Neural cell (in vitro differentiated cells): ENCODE measurements around the gene MAST2. TPM values are rescaled to one million over a fixed set of nuclear protein-coding genes. Genes with fewer than 3 reads are reported as not detected.

Experiments
- H2AFZ ChIP-seq: fragments of 200-600, 300-800 bp; sonication (generic), shearing (Covaris generic); 2 replicates; pipeline ENCODE4 v1.6.0; 2014; ENCODE audit warnings: low read depth, mild to moderate bottlenecking, antibody characterized with exemption, low read length, moderate library complexity
- H3F3A ChIP-seq: fragments of 200-600 bp; shearing (Covaris generic); 2 replicates; pipeline ENCODE4 v1.6.1; 2016; ENCODE audit warnings: mild to moderate bottlenecking, moderate library complexity, mixed read lengths, antibody characterized with exemption, low read length; ENCODE audit not compliant: insufficient read depth, poor library complexity, severe bottlenecking
- H3K27ac ChIP-seq: fragments of 200-600, 300-800 bp; sonication (generic), shearing (Covaris generic); 2 replicates; pipeline ENCODE4 v1.5.1; 2014; ENCODE audit warnings: mild to moderate bottlenecking, low read length, moderate library complexity
- H3K27me3 ChIP-seq: fragments of 300-800, 200-600 bp; sonication (generic), shearing (Covaris generic); 2 replicates; pipeline ENCODE4 v1.6.0; 2014; ENCODE audit warnings: mild to moderate bottlenecking, low read depth, low read length, moderate library complexity; ENCODE audit not compliant: insufficient read depth
- H3K36me3 ChIP-seq: fragments of 300-800, 200-600 bp; sonication (generic), shearing (Covaris generic); 2 replicates; pipeline ENCODE4 v1.5.1; 2014; ENCODE audit warnings: mild to moderate bottlenecking, antibody characterized with exemption, low read length, moderate library complexity; ENCODE audit not compliant: insufficient read depth
- H3K4me2 ChIP-seq: fragments of 300-800, 200-600 bp; sonication (generic), shearing (Covaris generic); 2 replicates; pipeline ENCODE4 v1.6.0; 2014; ENCODE audit warnings: mild to moderate bottlenecking, low read length
- H3K4me3 ChIP-seq: fragments of 300-800, 200-600 bp; sonication (generic), shearing (Covaris generic); 2 replicates; pipeline ENCODE4 v1.5.1; 2014; ENCODE audit warnings: mild to moderate bottlenecking, low read length, moderate library complexity
- H3K79me2 ChIP-seq: fragments of 200-600 bp; shearing (Covaris generic); replicated peaks from 2 replicates; pipeline ENCODE4 v1.6.0; 2014; ENCODE audit warnings: mild to moderate bottlenecking, low read length, moderate library complexity; ENCODE audit not compliant: insufficient read depth
- H3K9ac ChIP-seq: fragments of 300-800, 200-600 bp; sonication (generic), shearing (Covaris generic); 2 replicates; pipeline ENCODE4 v1.6.1; 2016; ENCODE audit warnings: mild to moderate bottlenecking, low read length, mixed read lengths
- H3K9me2 ChIP-seq: fragments of 200-600 bp; shearing (Covaris generic); 2 replicates; pipeline ENCODE4 v1.6.1; 2016; ENCODE audit warnings: mild to moderate bottlenecking, low read length, mixed read lengths; ENCODE audit not compliant: insufficient read depth
- H3K9me3 ChIP-seq: fragments of 200-600, 300-800 bp; sonication (generic), shearing (Covaris generic); 2 replicates; pipeline ENCODE4 v1.6.1; 2016; ENCODE audit warnings: mild to moderate bottlenecking, mixed run types, low read length, moderate library complexity, mixed read lengths
- H4K20me1 ChIP-seq: fragments of 200-600 bp; shearing (Covaris generic); 2 replicates; pipeline ENCODE4 v1.6.1; 2016; ENCODE audit warnings: mild to moderate bottlenecking, mixed run types; ENCODE audit not compliant: insufficient read depth
- EZH2 ChIP-seq: fragments of 200-600, 300-800 bp; shearing (Covaris generic), sonication (generic); IDR thresholded peaks from 2 replicates; pipeline ENCODE4 v1.6.1; 2014; ENCODE audit warnings: antibody characterized with exemption, low read length, borderline replicate concordance, mild to moderate bottlenecking; ENCODE audit not compliant: insufficient read depth, poor library complexity, severe bottlenecking
- POLR2AphosphoS5 ChIP-seq: IDR thresholded peaks from 2 replicates; pipeline ENCODE4 v1.6.1; 2012
- RAD21 ChIP-seq: fragments of 450-650 bp; conservative IDR thresholded peaks from 2 replicates; pipeline ENCODE4 v1.6.1; 2014; ENCODE audit warnings: antibody characterized with exemption, mild to moderate bottlenecking, moderate library complexity
- SMC3 ChIP-seq: fragments of 450-650 bp; conservative IDR thresholded peaks from 2 replicates; pipeline ENCODE4 v1.6.1; 2014; ENCODE audit warnings: antibody characterized with exemption, mild to moderate bottlenecking, moderate library complexity; ENCODE audit not compliant: poor library complexity
- TAF1 ChIP-seq: IDR thresholded peaks from 2 replicates; pipeline ENCODE4 v1.6.1; 2012; ENCODE audit warnings: low read depth
- polyA plus RNA-seq: library from polyadenylated mRNA; depleted of rRNA; stranded (reverse); fragments of >200 nt; gene quantifications from 2 replicates; pipeline ENCODE4 v1.2.3, GENCODE V29; 2014
- TF ChIP-seq, protein P1 (sequence below): fragments of 450-650 bp; IDR thresholded peaks from 2 replicates; pipeline ENCODE4 v1.5.1; 2014; ENCODE audit warnings: antibody characterized with exemption, mild to moderate bottlenecking, moderate library complexity; ENCODE audit not compliant: poor library complexity, severe bottlenecking
- TF ChIP-seq, protein P2 (sequence below): IDR thresholded peaks from 2 replicates; pipeline ENCODE4 v1.6.1; 2012; ENCODE audit warnings: borderline replicate concordance

MAST2 gene
- polyA plus RNA-seq, 1 donor from 2014 or later = 22.2 TPM

DNA sequence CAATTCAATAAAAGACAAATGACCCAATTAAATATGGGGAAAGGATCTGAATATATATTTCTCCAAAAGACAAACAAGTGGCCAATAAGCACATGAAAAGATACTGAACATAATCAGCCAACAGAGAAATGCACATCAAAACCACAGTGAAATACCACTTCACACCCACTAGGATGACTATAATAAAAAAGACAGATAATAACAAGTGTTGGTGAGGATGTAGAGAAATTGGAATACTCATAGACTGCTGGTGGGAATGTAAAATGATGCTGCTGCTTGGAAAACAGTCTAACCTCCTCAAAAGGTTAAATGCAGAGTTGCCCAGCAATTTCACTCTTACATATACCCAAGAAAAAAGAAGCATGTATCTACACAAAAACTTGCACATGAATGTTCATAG is 280.2 kb downstream of the MAST2 start:
- no peak overlapping the region for H2AFZ ChIP-seq

DNA sequence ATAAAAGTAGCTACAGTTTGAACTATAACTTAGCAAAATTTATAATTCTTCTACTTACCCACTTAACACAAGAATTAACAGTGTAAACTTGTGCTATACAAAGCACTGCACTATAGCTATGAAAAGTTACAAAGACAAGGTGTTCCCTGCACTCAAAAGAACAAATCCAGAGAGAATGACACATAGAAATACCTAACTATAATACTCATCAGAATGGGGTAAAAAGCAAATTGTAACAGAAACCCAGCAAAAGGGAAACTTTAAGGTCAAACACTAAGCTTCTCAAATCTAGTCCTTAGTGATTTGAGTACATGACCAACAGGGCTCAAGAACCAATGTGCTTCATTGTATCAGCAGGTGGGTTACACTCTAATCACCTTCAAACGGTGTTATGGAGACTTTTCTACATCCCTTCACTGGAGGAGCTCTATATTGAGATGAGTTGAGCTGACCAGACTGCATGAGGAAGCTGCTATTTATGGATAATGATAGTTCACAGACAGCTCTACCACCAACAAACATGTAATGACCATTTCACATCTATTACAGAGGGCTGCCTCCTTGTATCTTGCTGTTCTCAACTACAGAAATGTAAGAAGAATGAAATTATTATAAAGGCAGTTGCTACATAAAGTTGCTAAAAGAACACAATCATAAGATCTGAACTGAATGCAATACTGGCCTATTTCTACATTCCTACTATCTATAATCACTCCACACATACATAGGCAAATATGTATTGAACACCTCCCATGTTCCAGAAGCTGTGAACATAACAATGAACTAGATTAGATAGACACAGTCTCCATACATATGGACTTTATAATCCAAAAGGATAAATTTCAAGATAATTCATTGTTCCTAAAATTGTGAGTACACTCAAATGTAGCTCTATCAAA is 281.4 kb downstream of the MAST2 start:
- no peak overlapping the region for H3K4me3 ChIP-seq
- no peak overlapping the region for H3K9ac ChIP-seq
- no peaks in the 10 kb centered on the region for H3K27me3 ChIP-seq
- H3K36me3 ChIP-seq = no peaks in the 10 kb centered on the region
- peaks cover 3% of the 10 kb centered on the region for H3F3A ChIP-seq
- peaks cover 96% of the 10 kb centered on the region for H3K79me2 ChIP-seq
- no peaks in the 10 kb centered on the region for H3K9me3 ChIP-seq
- no peak overlapping the region for H3K27ac ChIP-seq
- H2AFZ ChIP-seq = no peak overlapping the region
- peaks cover 35% of the 10 kb centered on the region for H4K20me1 ChIP-seq
- H3K4me2 ChIP-seq = no peak overlapping the region
- no peaks in the 10 kb centered on the region for H3K9me2 ChIP-seq
- TF ChIP-seq POLR2AphosphoS5 (peak; percentile 49), RAD21 (no peak)

More for the DNA sequence above, 280.2 kb downstream of the MAST2 start:
- Histone ChIP-seq H3K27ac (no peak overlapping the region), H4K20me1 (peaks cover 29% of the 10 kb centered on the region), H3K9me3 (no peaks in the 10 kb centered on the region), H3F3A (peaks cover 3% of the 10 kb centered on the region), H3K4me3 (no peak overlapping the region), H3K4me2 (no peak overlapping the region), H3K36me3 (no peaks in the 10 kb centered on the region), H3K9me2 (no peaks in the 10 kb centered on the region), H3K79me2 (peaks cover 95% of the 10 kb centered on the region), H3K27me3 (no peaks in the 10 kb centered on the region), H3K9ac (no peak overlapping the region)
- TF ChIP-seq EZH2 (no peak), POLR2AphosphoS5 (no peak), TAF1 (no peak), SMC3 (no peak)
- TF ChIP-seq, protein P1, sequence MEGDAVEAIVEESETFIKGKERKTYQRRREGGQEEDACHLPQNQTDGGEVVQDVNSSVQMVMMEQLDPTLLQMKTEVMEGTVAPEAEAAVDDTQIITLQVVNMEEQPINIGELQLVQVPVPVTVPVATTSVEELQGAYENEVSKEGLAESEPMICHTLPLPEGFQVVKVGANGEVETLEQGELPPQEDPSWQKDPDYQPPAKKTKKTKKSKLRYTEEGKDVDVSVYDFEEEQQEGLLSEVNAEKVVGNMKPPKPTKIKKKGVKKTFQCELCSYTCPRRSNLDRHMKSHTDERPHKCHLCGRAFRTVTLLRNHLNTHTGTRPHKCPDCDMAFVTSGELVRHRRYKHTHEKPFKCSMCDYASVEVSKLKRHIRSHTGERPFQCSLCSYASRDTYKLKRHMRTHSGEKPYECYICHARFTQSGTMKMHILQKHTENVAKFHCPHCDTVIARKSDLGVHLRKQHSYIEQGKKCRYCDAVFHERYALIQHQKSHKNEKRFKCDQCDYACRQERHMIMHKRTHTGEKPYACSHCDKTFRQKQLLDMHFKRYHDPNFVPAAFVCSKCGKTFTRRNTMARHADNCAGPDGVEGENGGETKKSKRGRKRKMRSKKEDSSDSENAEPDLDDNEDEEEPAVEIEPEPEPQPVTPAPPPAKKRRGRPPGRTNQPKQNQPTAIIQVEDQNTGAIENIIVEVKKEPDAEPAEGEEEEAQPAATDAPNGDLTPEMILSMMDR = no peak
- TF ChIP-seq, protein P2, sequence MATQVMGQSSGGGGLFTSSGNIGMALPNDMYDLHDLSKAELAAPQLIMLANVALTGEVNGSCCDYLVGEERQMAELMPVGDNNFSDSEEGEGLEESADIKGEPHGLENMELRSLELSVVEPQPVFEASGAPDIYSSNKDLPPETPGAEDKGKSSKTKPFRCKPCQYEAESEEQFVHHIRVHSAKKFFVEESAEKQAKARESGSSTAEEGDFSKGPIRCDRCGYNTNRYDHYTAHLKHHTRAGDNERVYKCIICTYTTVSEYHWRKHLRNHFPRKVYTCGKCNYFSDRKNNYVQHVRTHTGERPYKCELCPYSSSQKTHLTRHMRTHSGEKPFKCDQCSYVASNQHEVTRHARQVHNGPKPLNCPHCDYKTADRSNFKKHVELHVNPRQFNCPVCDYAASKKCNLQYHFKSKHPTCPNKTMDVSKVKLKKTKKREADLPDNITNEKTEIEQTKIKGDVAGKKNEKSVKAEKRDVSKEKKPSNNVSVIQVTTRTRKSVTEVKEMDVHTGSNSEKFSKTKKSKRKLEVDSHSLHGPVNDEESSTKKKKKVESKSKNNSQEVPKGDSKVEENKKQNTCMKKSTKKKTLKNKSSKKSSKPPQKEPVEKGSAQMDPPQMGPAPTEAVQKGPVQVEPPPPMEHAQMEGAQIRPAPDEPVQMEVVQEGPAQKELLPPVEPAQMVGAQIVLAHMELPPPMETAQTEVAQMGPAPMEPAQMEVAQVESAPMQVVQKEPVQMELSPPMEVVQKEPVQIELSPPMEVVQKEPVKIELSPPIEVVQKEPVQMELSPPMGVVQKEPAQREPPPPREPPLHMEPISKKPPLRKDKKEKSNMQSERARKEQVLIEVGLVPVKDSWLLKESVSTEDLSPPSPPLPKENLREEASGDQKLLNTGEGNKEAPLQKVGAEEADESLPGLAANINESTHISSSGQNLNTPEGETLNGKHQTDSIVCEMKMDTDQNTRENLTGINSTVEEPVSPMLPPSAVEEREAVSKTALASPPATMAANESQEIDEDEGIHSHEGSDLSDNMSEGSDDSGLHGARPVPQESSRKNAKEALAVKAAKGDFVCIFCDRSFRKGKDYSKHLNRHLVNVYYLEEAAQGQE = no peak

Other genes with a start within 250 kb of the MAST2 start
- 177 and 179 TPM in 2 replicates for gene NASP, start 219.6 kb upstream of the MAST2 start, polyA plus RNA-seq
- gene CCDC17, start 179.6 kb upstream of the MAST2 start, polyA plus RNA-seq = 0.34 and 1.1 TPM in 2 replicates
- gene GPBP1L1, start 117.1 kb upstream of the MAST2 start, polyA plus RNA-seq = 54.5 and 55.1 TPM in 2 replicates
- gene TMEM69, start 115.4 kb upstream of the MAST2 start, polyA plus RNA-seq = 24.2 and 28.6 TPM in 2 replicates
- gene IPP, start 53.0 kb upstream of the MAST2 start, polyA plus RNA-seq = 4.1 and 8.3 TPM in 2 replicates